DND-41 (cell line): ENCODE data around the gene PLP2.

Experiments used
- ATAC-seq: fragments of 200-7000 bp; cut with Tn5 transposase; 3 replicates; pipeline ENCODE4 v1.9.1; 2021; ENCODE audit warnings: low read depth; ENCODE audit not compliant: insufficient read depth
- DNase-seq: peaks from one replicate; pipeline ENCODE4 v3.0.0-alpha.2; 2020
- H2AFZ ChIP-seq: 2 replicates; pipeline ENCODE4 v1.6.0; 2012; ENCODE audit warnings: low read depth, low read length
- H3K27ac ChIP-seq: 2 replicates; pipeline ENCODE4 v1.5.1; 2012; ENCODE audit warnings: low read length, inconsistent platforms
- H3K27me3 ChIP-seq: fragments of 200-600 bp; sonication (generic); 2 replicates; pipeline ENCODE4 v1.6.0; 2012; ENCODE audit warnings: low read length, mild to moderate bottlenecking, inconsistent platforms; ENCODE audit not compliant: insufficient read depth, poor library complexity
- H3K36me3 ChIP-seq: 2 replicates; pipeline ENCODE4 v1.5.1; 2012; ENCODE audit warnings: low read length, inconsistent platforms; ENCODE audit not compliant: insufficient read depth
- H3K4me1 ChIP-seq: 2 replicates; pipeline ENCODE4 v1.5.1; 2012; ENCODE audit warnings: mild to moderate bottlenecking, low read length; ENCODE audit not compliant: insufficient read depth
- H3K4me2 ChIP-seq: 2 replicates; pipeline ENCODE4 v1.6.0; 2012; ENCODE audit warnings: mild to moderate bottlenecking, moderate library complexity, low read length, inconsistent platforms; ENCODE audit not compliant: insufficient read depth
- H3K4me3 ChIP-seq, 2 experiments: fragments of 200-600 bp in 1 of 2; shearing (Covaris generic) in 1 of 2; 2 replicates each; pipeline ENCODE4 v1.5.1; 2012 to 2016; ENCODE audit warnings: inconsistent platforms in 2 of 2, low read length in 2 of 2, mild to moderate bottlenecking in 2 of 2, low read depth in 1 of 2, moderate library complexity in 1 of 2
- H3K79me2 ChIP-seq: 2 replicates; pipeline ENCODE4 v1.6.0; 2012; ENCODE audit warnings: low read length, inconsistent platforms; ENCODE audit not compliant: insufficient read depth
- H3K9ac ChIP-seq: 2 replicates; pipeline ENCODE4 v1.6.0; 2012; ENCODE audit warnings: low read depth, mild to moderate bottlenecking, inconsistent platforms, low read length, moderate library complexity
- H3K9me3 ChIP-seq: 2 replicates; pipeline ENCODE4 v1.5.1; 2012; ENCODE audit warnings: low read length, moderate library complexity, mild to moderate bottlenecking, inconsistent platforms; ENCODE audit not compliant: insufficient read depth, severe bottlenecking
- H4K20me1 ChIP-seq: 2 replicates; pipeline ENCODE4 v1.6.0; 2012; ENCODE audit warnings: low read length; ENCODE audit not compliant: insufficient read depth
- EZH2 ChIP-seq: IDR thresholded peaks from 3 replicates; pipeline ENCODE4 v1.6.1; 2012; ENCODE audit warnings: borderline replicate concordance, low read depth, mild to moderate bottlenecking, moderate library complexity, low read length, inconsistent platforms; ENCODE audit not compliant: severe bottlenecking
- TF ChIP-seq, protein P1 (sequence below): IDR thresholded peaks from 2 replicates; pipeline ENCODE4 v1.5.1; 2012; ENCODE audit warnings: borderline replicate concordance, low read length, moderate library complexity, mild to moderate bottlenecking; ENCODE audit not compliant: poor library complexity, severe bottlenecking; ENCODE audit errors: extremely low read depth

The PLP2 gene

DNA sequence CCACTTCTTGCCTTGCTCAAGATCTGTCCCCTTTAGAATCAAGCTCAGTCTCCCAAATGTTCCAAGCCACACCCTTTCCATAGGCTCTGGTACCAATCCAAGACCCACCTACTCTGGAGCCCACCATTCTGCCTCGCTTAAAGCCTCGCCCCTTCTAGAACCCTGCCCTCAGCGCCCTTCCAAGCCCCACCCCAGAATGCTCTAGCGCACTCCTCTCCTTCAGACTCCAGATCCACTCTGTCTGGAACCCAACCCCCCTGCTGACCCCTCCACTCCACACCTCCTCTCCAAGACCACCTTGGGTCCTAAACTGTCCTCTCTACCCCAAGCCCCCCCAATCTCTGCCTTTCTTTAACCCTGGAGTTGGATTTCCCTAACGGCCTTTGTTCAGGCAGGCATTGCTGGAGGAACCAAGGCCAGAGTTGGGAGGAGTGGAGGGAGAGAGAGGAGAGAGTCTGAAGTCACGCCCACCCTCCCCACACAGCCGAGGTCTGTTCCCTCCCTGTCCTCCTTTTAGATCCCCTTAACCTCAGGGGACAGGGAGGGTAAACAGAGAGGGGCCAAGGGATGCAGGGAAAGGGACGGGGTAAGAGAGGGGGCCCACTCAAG is 16.9 kb downstream of the PLP2 start:
- Histone ChIP-seq H3K36me3 (peaks cover 4% of the 10 kb centered on the region; the same call in 1 of the 2 replicates), H3K4me3 (no peak overlapping the region), H3K4me1 (peaks cover 40% of the 10 kb centered on the region), H4K20me1 (no peaks in the 10 kb centered on the region), H3K27me3 (no peaks in the 10 kb centered on the region), H3K9ac (no peak overlapping the region), H3K27ac (no peak overlapping the region), H3K4me2 (no peak overlapping the region), H2AFZ (no peak overlapping the region), H3K79me2 (peaks cover 23% of the 10 kb centered on the region), H3K9me3 (no peaks in the 10 kb centered on the region)
- ATAC-seq (no peak), DNase-seq (no peak)
- TF ChIP-seq, protein P1, sequence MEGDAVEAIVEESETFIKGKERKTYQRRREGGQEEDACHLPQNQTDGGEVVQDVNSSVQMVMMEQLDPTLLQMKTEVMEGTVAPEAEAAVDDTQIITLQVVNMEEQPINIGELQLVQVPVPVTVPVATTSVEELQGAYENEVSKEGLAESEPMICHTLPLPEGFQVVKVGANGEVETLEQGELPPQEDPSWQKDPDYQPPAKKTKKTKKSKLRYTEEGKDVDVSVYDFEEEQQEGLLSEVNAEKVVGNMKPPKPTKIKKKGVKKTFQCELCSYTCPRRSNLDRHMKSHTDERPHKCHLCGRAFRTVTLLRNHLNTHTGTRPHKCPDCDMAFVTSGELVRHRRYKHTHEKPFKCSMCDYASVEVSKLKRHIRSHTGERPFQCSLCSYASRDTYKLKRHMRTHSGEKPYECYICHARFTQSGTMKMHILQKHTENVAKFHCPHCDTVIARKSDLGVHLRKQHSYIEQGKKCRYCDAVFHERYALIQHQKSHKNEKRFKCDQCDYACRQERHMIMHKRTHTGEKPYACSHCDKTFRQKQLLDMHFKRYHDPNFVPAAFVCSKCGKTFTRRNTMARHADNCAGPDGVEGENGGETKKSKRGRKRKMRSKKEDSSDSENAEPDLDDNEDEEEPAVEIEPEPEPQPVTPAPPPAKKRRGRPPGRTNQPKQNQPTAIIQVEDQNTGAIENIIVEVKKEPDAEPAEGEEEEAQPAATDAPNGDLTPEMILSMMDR, result no peak
- TF ChIP-seq EZH2, result no peak

DNA sequence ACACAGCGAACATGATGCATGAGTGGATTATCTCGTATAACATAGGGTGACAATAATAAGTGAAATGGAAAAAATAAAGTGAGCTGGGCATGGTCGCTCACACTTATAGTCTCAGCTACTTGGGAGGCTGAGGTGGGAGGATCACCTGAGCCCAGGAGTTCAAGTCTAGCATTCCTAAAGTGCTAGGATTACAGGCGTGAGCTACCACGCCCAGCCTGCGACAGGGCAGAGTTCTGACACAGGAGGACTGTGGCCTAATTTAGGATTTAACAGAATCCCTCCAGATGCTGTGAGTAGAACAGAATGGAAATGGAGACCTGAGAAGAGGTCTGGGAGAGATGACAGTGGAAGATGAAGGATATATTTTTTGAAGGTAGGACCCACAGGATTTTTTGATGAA is 17.9 kb downstream of the PLP2 start:
- Histone ChIP-seq H3K9ac (peak overlapping the region; percentile 65), H3K36me3 (no peaks in the 10 kb centered on the region), H2AFZ (no peak overlapping the region), H3K79me2 (peaks cover 23% of the 10 kb centered on the region), H3K27ac (no peak overlapping the region), H3K4me3 (peak overlapping the region in 1 of 2 experiments; percentile 70; a peak in 2 of 4 replicates), H3K4me1 (peaks cover 40% of the 10 kb centered on the region), H3K9me3 (no peaks in the 10 kb centered on the region), H3K4me2 (peak overlapping the region; percentile 58), H4K20me1 (no peaks in the 10 kb centered on the region), H3K27me3 (no peaks in the 10 kb centered on the region)
- ATAC-seq (no peak), DNase-seq (no peak)
- TF ChIP-seq, protein P1, result no peak
- TF ChIP-seq EZH2, result no peak

DNA sequence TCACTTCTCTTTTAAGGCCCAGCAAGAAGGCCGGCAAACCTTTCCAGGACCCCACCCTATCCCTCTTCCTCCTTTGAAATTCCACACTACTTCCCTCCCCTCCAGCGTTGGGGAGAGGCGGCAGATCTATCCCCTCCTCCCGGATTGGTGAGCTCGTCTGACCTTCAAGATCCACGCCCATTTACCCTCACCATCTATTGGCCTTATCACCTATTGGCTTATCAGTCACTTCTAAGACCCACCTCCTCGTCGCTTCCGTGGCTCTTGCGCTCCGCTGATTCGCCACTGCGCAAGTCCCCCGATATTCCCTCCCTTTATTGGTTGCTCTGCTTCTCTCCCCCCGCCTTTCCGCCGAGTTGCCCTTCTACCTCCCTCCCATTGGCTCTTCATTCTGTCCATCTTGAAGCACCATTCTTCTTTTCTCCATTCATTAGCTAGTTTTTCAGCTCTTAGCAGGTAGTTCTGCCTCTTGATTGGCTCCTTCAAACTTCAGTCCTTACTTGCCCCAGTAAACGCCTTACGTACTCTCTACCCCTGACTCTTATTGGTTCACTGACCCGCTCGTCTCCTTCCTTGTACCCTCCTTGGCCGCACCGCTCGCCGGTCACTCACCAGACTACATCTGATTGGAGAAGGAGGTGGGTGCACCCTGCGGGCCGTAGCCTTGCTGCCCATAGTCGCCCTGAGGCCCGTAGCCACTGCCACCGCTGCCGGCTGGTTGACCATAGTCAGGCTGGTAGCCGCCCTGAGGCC is 19.3 kb downstream of the PLP2 start:
- Histone ChIP-seq H3K9ac (peak overlapping the region; percentile 85), H2AFZ (peak overlapping the region; percentile 72), H3K36me3 (no peaks in the 10 kb centered on the region)

More for the DNA sequence above, 19.3 kb downstream of the PLP2 start:
- ATAC-seq (peak; percentile 90), DNase-seq (peak; percentile 94)
- TF ChIP-seq, protein P1, result no peak
- no peak for TF ChIP-seq EZH2
- Histone ChIP-seq H4K20me1 (no peaks in the 10 kb centered on the region), H3K4me1 (peaks cover 32% of the 10 kb centered on the region), H3K79me2 (peaks cover 10% of the 10 kb centered on the region), H3K27ac (peak overlapping the region; percentile 83), H3K4me3 (peak overlapping the region; percentile 54 to 78; a peak in 3 of 4 replicates), H3K9me3 (no peaks in the 10 kb centered on the region), H3K27me3 (no peaks in the 10 kb centered on the region), H3K4me2 (peak overlapping the region; percentile 65)
